ENCODE measurements around the gene RIN1.
"Not testable (repeated sequence)": the region's sequence is repeated elsewhere in the genome, so short reads cannot be mapped to it uniquely, and the experiment has no call there.

The RIN1 gene

GRCh38 chr11:66336234-66337102 is at the start of gene RIN1:
TSS of gene RIN1 (minus strand) at chr11:66336434. CDS start at chr11:66336402, 32 bp downstream.
- peak; percentile 54 to 71 for DNase-seq

GRCh38 chr11:66384316-66384715 is 48.1 kb upstream of the RIN1 start:
- not testable (repeated sequence) for DNase-seq

GRCh38 chr11:66380264-66380663 is 44.0 kb upstream of the RIN1 start:
- not testable (repeated sequence) for DNase-seq

DNA sequence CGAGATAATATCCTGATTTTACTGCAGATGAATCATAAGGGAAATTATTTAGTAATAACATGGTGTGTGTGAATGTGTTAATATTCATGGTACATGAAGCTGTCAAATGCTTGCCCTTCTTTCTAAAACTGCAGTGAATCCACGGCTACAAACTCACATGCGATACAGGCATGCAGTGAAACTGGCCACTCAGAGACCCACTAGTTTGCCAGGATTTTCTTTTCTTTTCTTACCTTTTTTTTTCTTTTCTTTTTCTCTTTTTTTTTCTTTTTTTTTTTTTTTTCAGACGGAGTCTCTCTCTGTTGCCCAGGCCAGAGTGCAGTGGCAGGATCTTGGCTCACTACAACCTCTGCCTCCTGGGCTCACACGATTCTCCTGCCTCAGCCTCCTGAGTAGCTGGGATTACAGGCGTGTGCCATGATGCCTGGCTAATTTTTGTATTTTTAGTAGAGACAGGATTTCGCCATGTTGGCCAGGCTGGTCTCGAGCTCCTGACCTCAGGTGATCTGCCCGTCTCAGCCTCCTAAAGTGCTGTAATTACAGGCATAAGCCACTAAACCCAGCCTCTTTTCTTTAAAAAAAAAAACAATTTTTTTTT is 37.6 kb upstream of the RIN1 start:
- not testable (repeated sequence) for DNase-seq

- no peak for DNase-seq
These were observed 37.0 kb upstream of the RIN1 start for GRCh38 chr11:66373265-66373664.

- DNase-seq = peak; percentile 79 to 86
These were observed 35.6 kb upstream of the RIN1 start, which contains the start of gene SLC29A2 for GRCh38 chr11:66371627-66372415. TSS of gene SLC29A2 (minus strand) at chr11:66371760. CDS start at chr11:66371591, 169 bp downstream.

GRCh38 chr11:66369073-66369894 is 33.0 kb upstream of the RIN1 start:
- DNase-seq = no peak

DNA sequence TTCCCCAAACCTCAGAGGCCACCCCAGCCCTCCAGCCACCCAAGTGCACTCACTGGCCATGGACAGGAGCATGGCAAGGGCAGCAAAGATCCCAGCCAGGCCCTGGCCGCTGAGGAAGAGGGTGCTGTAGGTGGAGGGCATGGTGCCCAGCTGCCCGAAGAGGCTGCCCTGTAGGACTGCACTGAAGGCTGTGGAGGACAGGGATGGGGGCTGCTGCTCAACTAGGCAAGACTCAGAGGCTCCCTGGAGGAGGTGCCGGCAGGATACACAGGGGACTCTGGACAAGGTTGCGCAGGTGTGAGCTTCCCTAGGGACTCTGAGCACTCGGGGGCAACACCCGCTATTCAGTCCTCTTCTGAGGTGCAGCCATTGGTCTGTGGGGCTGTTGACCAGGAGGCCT is 32.2 kb upstream of the RIN1 start:
- DNase-seq = no peak

- no peak for DNase-seq
These were observed 31.5 kb upstream of the RIN1 start for GRCh38 chr11:66367561-66368312.

- no peak for DNase-seq
These were observed 30.7 kb upstream of the RIN1 start for GRCh38 chr11:66366844-66367477.

DNA sequence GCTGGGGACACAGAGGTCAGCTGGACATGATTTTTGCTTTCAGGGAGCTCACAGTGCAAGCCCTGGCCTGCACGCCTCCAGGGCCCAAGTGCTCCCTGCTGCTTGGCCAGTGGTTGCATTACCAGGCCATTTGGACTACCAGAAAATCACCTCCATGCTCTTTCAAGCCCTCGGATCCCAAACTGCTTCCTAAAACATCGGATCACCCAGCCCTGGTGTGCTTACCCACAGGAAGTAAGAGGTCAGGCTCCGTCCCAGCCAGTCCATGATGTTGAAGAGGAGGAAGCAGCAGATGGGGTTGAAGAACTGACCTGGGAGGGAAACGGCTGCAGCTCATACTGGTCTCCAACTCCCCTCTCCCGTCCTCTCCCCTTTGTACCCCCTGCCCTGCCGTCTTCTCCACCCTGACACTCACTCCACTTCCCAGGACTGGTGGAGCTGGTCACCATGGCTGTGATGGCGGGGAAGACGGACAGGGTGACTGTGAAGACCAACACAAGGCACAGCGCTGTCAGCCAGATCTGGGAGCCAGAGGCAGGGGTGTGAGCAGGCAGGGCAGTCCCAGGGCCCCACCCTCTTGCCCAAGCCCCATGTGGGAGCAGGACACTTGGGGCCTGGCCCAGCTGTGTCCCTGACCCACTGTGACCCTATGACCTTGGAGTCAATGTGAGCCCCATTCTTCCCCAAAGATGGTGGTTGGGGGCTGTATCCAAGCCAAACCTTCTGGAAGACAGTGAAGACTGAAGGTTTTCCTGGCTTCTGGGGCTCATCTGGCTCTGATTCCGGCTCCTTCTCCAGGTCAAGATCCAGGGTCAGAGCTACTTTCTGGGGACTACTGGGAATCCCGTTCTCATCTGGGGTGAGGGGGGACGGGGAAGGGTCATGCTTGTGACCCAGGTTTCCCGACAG is 29.7 kb upstream of the RIN1 start:
- no peak for DNase-seq

DNA sequence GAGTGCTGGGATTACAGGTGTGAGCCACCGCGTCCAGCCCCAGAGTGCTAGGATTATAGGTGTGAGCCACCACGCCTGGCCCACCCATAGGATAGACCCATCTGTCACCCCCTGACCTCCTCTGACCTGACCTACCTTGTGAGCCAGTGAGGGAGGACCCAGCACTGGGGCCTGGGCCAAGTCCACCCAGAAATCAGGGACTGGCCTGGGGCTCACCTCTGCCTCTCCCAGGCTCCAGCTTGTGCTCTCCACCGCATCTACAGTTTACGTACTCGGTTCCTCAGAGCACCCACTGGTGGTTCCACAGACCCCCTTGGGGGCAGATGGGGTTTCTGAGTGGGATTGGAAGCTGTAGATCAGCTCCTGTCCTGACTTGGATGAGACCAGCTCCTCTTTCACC is 28.9 kb upstream of the RIN1 start:
- no peak for DNase-seq

- DNase-seq = peak; percentile 60 to 69
These were observed 27.7 kb upstream of the RIN1 start for GRCh38 chr11:66363805-66364535.

- DNase-seq = no peak
These were observed 27.0 kb upstream of the RIN1 start for GRCh38 chr11:66363187-66363601.

GRCh38 chr11:66362481-66363147 is 26.4 kb upstream of the RIN1 start:
- DNase-seq = no peak

- DNase-seq = no peak
These were observed 25.3 kb upstream of the RIN1 start for GRCh38 chr11:66361502-66361941.

DNA sequence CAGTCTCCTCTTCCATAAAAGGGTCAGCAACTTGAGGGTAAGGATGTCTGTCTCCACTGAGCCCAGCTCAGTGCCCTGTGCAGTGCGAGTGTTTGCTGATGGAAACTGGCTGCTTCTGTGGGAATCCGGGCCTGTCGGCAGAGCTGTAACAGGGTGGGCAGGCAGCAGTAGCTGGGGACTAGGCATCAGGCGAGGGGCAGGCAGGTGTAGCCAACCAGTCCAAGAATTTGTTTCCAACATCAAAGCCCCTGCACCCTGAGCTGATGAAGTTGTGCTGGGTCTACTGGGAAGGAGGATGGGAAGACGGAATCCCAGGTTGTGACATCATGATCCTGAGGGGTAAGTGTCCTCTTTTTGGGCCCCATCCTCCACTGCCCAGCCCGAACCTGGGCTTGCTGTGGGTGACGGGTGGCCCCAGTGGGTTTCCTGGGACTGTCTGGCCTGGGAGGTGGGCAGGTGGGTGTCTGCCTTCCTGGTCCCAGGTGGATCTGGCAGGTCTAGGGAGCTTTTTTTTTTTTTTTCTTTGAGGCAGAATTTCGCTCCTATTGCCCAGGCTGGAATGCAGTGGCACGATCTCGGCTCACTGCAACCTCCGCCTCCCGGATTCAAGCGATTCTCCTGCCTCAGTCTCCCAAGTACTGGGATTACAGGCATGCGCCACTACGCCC is 24.3 kb upstream of the RIN1 start:
- DNase-seq = no peak

DNA sequence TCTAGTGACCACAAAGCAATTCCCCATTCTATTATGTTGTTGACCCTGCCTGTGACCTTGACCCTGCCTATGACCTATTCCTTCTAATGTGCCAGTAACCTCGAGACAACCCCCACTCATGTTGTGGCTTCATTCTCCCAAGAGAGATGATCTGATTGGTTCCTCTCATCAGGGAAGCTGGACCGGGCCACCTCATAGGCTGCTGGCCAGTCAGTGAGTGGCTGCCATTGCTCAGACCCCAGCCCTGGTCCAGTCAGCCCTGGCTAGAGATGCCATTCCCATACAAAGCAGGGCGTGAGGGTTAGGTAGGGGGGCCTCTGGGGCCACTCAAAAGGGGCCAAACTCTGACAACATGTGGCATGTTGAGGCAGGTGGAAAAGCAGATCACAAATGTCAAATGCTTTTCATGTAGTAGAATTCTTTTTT is 23.4 kb upstream of the RIN1 start:
- no peak for DNase-seq
